ENCODE results near the gene KIAA0319L.

Gene KIAA0319L

DNA sequence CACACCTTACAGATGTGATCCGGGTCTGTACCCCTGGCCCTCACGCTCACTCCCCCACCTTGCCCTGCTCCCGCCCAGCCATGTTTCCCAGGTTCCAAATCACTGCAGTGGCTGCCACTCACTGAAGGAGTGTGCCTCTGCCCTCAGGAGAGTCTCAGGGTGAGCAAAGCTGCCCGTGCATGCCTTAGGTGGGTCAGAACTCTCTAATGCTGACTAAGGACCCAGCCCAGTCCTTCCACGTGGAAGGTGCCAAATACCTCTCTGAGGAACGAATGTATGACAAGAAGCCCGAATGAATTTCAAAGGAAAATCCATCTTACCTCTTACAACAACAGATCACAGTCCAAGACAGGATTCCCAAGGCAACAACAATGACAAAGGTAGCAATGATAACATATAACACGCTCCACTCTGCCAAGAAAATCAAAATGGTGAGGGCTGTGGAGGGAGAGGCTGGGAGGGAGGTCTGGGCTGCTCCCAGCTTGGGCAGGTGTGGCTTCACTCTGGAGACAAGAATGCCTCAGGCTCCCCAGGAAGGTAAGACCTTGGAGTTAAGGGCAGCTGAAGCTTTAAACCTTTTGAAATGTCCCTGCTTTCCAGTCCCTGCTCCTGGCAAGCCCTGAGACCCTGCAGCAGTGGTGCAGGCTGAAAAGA lies 115.2 kb downstream of the KIAA0319L start:
- no peak for DNase-seq

DNA sequence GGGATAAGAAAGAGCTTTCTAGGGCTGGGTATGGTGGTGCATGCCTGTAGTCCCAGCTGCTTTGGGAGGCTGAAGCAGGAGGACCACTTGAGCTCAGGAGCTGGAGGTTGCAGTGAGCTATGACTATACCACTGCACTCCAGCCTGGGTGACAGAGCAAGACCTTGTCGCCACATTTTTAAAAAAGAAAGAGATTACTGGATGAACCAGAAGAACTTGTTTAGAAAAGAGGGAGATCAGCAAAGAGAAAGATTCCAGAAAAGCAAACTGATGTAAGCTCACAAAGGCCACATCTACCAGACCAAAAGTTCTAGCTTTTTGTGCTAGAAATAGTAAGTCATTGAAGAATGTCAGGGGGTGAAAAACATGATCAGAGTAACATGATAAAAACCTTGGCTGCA lies 117.6 kb downstream of the KIAA0319L start:
- DNase-seq = no peak

DNA sequence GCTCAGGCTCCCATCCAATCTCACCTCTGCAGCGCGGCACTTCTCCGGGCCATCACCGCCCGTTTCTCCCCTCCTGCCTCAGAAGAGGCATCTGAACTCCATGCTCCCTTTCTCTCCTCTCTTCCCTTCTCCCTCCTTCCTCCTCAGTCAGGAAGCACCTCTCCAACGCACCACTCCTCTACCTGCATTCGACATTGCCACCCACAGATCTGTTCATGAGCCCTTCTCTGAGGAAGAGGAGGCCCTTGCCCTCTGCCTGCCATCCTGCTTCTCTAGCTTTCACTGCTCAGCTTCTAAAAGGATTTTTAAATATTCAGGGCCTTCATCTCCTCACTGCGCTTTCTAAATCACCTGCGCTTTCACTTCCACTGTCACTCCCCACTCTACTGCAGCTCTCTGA lies 120.0 kb downstream of the KIAA0319L start:
- no peak for DNase-seq

DNA sequence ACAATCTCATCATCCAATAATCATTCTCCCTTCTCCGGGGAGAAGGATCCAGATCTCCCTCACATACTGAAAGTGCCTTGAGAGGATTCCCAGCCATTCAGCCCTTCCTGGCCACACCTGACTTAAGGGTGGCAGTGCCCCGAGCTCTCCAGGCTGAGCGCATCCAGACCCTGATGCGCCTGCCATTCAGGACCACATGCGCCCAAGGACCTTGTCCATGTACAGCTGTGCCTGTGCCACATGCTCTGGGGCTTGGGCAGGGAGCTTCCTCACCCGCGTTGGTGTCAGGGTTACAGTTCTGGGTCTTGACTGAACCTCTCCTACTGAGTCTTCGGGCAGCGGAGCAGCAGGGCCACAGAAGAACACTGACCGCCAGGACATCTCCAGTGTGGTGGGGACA lies 121.1 kb downstream of the KIAA0319L start:
- DNase-seq = no peak

DNA sequence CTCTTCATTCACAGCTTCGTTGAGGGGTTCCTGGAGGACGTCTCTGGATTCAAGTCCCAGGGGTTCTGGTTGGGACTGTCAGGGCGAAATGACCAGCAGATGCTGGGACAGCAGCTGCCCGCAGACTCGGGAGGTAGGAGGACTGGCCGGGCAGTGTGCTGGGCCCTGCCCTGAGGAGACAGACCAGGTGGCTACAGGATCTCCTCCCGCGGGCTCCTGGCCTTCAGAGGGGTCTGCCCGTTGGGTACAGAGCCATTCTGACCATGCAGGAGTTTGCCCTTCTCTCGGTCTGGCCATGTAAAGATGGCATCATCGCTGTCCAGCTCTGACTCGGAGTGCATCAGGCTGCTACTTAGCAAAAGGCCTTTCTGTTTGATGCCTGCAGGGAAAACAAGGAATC lies 122.5 kb downstream of the KIAA0319L start:
- no peak for DNase-seq

DNA sequence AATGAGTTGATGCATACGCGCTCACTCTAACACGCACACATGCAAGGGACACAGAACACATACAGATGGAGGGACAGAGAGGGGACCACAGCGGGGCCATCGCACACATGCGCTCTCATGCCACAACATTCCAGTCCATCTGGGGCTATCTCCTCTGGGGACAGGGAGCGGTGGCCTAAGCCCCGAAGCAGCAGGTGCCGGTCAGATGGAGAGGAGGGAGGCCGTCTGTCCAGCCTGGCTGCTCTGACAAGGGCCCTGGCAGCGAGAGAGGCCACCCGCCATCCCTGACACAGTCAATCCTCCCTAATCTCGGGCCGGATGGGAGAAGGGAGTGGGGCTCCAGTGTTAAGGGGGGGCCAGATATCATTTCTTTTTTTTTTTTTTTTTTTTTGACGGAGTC lies 123.5 kb downstream of the KIAA0319L start:
- no peak for DNase-seq

DNA sequence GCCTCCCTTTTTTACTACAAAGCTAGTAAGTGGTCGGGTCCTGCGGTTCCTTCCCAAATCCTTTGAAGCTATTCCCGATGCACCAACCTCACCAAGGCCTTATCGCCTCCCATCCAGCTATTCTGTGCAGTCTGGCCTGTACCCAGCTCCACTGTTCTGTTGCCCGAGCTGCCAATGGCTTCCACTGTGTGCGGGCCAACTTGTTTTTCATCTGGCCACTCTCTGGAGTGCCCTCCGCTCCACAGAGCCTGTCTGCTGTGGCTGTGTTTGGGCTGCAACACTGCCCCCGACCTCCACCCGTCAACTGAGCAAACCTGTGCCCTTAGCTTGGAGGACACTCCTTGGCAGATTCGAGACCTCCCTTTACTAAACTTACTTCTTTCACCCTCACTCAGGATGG lies 125.0 kb downstream of the KIAA0319L start:
- DNase-seq = no peak

DNA sequence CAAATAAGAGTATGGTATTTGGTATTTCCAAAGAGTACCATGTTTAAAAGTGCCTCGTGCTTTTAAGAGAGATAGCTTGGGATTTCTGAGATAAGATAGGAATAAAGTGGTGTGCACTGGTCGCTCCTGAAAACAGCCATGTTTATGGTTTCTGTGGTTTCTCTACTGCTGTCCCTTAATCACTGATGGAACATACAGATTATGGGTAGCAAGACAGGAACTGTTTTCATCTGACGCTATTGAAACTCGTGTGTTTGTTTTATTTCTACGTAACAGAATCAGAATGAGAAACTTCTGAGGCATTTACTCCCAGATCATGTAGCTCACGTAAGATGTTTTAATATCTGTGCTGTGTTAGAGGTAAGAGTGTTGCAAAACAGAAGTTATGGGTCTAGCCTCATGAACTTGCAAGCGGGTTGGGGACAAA lies 126.0 kb downstream of the KIAA0319L start:
- no peak for DNase-seq

DNA sequence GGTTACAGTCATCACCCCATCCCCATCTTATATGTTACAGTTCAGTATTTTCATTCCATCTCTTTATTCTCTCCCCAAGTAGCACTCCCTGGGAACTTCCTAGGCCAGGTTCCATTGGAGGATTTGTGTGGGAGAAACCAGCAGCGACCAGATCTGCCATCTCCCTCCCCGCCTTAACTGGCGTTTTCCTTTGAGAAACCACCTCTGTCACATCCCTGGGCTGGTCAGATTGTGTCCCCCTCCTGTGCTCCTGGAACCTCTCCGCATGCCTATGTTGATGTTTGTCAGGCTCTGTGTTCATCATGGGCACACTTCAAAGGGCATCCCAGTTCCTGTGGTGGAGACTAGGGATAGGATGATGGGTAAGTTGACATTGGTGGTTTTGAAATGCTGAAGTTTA lies 126.4 kb downstream of the KIAA0319L start:
- DNase-seq = no peak

DNA sequence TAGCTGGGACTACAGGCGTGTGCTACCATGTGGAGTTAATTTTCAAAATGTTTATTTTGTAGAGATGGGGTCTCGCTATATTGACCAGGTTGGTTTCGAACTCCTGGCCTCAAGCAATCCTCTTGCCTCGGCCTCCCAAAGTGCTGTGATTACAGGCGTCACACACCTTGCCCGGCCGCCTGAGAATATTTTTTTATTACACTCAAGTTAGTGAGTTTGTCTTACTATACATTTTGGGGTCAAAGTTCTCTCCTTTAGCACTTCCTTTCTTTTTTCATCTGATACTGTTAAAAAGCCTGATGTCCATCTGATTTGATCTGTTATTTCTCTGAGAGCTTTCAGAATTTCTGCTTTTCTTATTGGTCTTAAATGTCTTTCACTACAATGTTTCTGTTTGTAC lies 128.8 kb downstream of the KIAA0319L start:
- DNase-seq = no peak

DNA sequence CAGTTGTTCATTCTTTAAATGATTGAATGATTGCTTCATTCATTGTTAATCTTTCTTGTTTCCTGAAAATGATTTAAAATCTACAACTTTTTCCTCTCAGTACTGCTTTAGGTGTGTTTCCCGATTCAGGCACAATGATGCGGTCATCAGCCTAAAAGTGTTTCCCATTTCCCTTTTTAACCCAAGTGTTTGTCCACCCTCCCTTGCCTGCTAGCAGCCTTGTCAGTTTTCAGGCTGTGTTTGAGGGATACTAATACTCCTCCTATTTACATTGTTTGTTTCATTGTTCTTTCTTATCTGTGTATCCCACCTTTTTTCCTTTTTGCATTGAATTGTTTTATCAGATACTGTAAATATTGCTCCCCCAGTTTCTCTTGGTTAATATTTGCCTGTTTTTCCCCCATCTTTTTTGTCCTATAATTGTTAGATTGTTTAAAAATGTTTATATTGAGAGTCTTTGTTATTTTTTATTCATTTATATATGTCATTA lies 131.1 kb downstream of the KIAA0319L start:
- no peak for DNase-seq

DNA sequence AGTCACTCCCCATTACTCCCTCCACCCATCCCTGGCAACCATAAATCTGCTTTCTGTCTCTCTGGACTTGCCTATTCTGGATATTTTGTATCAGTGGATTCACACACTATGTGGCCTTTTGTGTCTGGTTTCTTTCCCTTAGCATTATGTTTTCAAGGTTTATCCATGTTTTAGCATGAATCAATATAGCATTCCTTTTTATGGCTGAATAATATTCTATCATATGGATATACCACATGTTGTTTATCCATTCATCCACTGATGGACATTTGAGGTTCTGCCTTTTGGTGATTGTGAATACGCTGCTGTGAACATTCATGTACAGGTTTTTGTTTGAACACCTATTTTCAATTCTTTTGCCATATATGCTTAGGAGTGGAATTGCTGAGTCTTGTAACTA lies 148.3 kb downstream of the KIAA0319L start:
- no peak for DNase-seq

DNA sequence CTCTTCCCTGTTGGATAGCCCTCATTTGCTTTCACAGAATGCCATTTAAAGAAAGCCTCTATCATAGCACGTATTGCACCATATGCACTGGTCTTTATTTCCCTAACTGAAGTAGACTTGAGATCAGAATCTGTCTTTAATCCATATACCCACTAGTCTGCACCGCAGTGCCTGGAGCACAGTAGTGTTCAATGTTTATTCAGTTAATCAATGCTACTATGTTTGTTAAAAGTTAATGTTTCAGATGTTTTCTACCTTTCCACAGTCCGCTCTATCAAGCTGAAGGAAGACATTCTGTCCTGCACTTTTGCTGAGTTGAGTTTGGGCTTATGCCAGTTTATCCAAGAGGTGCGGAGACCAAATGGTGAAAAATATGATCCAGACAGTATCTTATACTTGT lies 149.5 kb downstream of the KIAA0319L start:
- DNase-seq = no peak

DNA sequence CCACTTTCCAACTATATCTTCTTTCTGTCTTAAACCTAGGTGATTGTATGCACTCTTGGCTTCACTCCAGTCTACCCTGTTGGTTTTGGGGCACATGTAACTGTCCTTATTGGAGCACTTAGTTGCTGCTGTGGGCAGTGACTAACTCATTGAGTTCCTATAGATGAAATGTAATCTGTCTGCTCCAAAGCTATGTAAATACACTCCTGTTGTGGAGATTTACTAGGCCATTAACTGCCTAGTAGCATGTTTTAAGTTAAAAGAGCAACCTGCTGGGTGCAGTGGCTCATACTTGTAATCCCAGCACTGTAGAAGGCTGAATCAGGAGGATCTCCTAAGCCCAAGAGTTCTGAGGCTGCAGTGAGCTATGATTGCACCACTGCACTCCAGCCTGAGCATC lies 151.1 kb downstream of the KIAA0319L start:
- DNase-seq = no peak

DNA sequence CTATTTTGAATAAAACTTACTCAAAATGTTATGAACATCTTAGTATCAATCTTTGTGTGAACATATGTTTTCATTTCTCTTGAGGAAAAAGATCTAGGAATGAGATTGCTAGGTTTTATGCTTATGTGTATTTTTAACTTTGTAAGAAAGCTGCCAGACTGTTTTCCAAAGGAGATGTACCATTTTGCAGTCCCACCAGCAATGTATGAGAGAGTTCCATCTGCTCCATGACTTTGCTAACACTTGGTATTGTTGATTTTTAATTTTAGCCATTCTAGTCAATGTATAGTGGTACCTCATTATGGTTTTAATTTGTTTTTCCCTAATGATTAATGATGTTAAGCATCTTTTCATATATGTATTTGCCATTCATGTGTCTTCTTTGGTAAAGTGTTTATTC lies 156.2 kb downstream of the KIAA0319L start:
- DNase-seq = no peak

DNA sequence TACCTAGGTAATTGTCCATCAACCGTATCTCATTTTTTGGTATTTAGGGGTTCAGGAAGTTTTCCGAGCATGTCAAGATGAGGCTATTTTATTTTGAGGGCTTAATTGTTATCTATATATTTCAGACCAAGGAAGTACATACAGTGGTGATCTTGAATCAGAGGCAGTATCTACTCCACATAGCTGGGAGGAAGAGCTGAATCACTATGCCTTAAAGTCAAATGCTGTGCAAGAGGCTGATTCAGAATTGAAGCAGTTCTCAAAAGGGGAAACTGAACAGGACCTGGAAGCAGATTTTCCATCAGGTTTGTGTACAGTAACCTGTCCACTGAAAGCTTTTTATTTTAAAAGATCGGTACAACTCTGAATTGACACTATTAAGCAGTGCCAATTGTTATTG lies 158.5 kb downstream of the KIAA0319L start:
- DNase-seq = no peak

DNA sequence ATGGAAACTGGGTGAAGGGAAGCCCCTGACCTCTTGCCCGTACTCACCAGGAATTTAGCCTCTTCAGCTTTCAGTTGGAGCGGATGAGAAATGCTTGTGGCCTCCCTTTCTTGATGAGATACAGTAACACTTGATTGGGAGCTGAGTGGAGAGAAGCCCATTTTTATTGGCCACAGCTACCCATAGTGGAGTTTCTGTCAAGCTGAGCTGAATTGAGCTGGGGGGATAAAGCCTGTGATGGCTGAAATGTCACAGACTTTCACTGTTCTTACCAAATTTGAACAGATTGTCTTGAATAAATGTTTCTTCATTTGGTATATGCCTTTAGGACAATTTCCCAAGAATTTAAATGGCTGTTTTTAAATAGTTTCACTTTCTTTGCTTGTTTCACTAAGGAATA lies 162.8 kb downstream of the KIAA0319L start:
- no peak for DNase-seq

DNA sequence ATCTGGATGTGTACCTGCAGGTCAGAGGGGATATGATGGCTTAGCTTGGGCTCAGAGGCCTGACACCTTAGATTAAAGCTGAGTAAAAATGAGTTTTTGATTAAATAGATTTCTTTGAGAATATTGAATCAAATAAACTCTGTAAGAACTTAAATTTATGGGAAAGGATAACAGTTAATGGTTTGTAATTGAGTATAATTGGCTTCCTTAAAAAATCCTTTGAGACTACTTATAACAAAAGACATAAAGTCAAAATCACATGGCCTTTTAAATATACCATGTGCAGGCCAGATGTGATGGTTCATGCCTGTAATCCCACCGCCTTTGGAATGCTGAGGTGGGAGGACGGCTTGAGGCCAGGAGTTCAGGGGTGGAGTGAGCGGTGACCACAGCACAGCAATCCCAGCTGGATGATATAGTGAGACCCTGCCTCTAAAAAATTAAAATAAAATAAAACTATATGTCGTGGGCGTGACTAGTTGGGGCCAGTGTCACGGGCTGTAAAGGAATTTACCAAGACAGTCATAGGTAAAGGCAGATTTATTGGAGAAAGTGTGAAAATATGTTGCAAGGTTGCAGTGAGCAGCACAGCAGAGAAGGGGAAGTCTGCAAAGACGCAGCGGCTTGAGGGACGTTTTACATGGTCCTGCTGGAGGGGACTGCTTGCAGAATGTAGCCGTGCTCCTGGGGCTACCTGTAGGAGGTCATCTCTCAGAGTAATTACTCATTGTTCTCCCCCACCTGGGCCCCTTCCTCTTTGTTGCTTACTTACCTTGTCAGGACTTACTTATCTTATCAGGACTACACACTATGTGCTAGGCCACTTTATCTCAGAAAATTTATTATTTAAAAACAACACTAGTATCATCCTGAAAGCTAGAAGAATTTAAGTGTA lies 166.4 kb downstream of the KIAA0319L start:
- DNase-seq = no peak

DNA sequence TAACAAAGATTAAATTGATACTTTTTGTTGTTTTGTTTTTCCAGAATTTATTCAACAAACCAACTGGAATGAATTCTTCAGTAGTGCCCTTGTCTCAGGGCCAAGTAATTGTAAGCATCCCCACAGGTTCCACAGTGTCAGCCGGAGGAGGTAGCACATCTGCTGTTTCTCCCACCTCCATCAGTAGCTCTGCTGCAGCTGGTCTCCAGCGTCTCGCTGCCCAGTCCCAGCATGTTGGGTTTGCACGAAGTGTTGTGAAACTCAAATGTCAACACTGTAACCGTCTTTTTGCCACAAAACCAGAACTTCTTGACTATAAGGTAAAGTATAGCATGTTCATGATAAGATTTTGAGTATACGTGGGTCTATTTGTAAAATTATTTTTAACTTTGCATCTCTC lies 170.2 kb downstream of the KIAA0319L start:
- DNase-seq = no peak

DNA sequence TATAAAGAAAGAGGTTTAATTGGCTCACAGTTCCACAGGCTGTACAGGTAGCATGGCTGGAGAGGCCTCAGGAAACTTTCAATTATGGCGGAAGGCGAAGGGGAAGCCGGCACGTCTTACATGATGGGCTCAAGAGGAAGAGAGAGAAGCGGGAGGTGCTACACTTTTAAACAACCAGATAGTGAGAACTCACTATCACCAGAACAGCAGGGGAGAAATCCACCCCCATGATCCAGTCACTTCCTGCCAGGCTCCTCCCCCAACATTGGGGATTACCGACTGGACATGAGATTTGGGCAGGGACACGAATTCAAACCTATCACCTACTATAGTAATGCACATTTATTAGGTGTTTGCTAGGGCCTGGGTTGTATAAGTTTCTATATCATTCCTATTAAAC lies 170.9 kb downstream of the KIAA0319L start:
- no peak for DNase-seq

Measured in SHP77 treated with DMSO at 0.1 percent for 48 hours (cell line).